ENCODE results near the gene GFPT1.

- TF ChIP-seq CTCF (conservative IDR thresholded peaks at IDR 0.05; ENCODE audit: low read length) = no peak
- TF ChIP-seq EZH2phosphoT487 (IDR thresholded peaks at IDR 0.05; ENCODE audit: borderline replicate concordance) = no peak
Observed at GRCh38 chr2:69272803-69273471, 114.1 kb downstream of the GFPT1 start.

Measured in Loucy (cell line).